SK-N-SH (cell line): ENCODE results near the gene MED8. TPM values are rescaled to one million over a fixed set of nuclear protein-coding genes. Genes with fewer than 3 reads are reported as not detected.

ENCODE experiments used
- CTCF ChIA-PET: fragments of 300-600, 350-600 bp; formaldehyde crosslinking; extraction: SDS; loops from one replicate; lab custom pipeline; 2021; lab: Yijun Ruan, JAX
- POLR2A ChIA-PET: fragments of 350-600 bp; sonication (Branson Sonifier 250); formaldehyde crosslinking; extraction: SDS; loops from one replicate; lab custom pipeline; 2020; ENCODE audit warnings: antibody characterized with exemption, inconsistent platforms; lab: Yijun Ruan, JAX
- DNase-seq: peaks from one replicate; pipeline ENCODE4 v3.0.0; 2012
- H2AFZ ChIP-seq: fragments of 200-600 bp; sonication (generic); 2 replicates; pipeline ENCODE4 v1.8.1; 2016; ENCODE audit warnings: antibody characterized with exemption, mild to moderate bottlenecking, low read depth
- H3F3A ChIP-seq: fragments of 200-600 bp; sonication (generic); replicated peaks from 2 replicates; pipeline ENCODE3; 2016; ENCODE audit warnings: antibody characterized with exemption, mild to moderate bottlenecking; ENCODE audit not compliant: insufficient read depth
- H3K27ac ChIP-seq, 2 experiments: fragments of 200-500 bp in 1 of 2; fragments of 200-600 bp in 1 of 2; sonication (Bioruptor generic) in 1 of 2; sonication (generic), shearing (Covaris generic) in 1 of 2; 2 replicates each; pipeline versions ENCODE4 v1.5.1 to v1.6.1; 2014 to 2016; ENCODE audit warnings: low read depth in 2 of 2, inconsistent platforms in 1 of 2, low read length in 1 of 2, mild to moderate bottlenecking in 1 of 2, mixed read lengths in 1 of 2
- H3K27me3 ChIP-seq: fragments of 200-600 bp; sonication (generic), shearing (Covaris generic); 2 replicates; pipeline ENCODE4 v1.6.1; 2016; ENCODE audit warnings: mixed run types; ENCODE audit not compliant: insufficient read depth
- H3K36me3 ChIP-seq, 2 experiments: fragments of 200-500 bp in 1 of 2; fragments of 200-600 bp in 1 of 2; sonication (Bioruptor generic) in 1 of 2; sonication (generic) in 1 of 2; replicated peaks in 1 of 2; 2 replicates each; pipeline versions ENCODE3 to v1.5.1; 2014 to 2016; ENCODE audit warnings: low read length in 1 of 2, mild to moderate bottlenecking in 1 of 2; ENCODE audit not compliant: insufficient read depth in 2 of 2, control insufficient read depth in 1 of 2
- H3K4me1 ChIP-seq, 2 experiments: fragments of 200-500 bp in 1 of 2; fragments of 200-600 bp in 1 of 2; sonication (Bioruptor generic) in 1 of 2; sonication (generic), shearing (Covaris generic) in 1 of 2; 2 replicates each; pipeline versions ENCODE4 v1.5.1 to v1.6.1; 2014 to 2016; ENCODE audit warnings: low read depth in 1 of 2, low read length in 1 of 2, mixed run types in 1 of 2; ENCODE audit not compliant: insufficient read depth in 2 of 2, control insufficient read depth in 1 of 2
- H3K4me2 ChIP-seq: fragments of 200-600 bp; sonication (generic), shearing (Covaris generic); 2 replicates; pipeline ENCODE4 v1.6.1; 2017; ENCODE audit warnings: mixed run types
- H3K4me3 ChIP-seq, 2 experiments: fragments of 200-500 bp in 1 of 2; fragments of 200-600 bp in 1 of 2; sonication (Bioruptor generic) in 1 of 2; sonication (generic), shearing (Covaris generic) in 1 of 2; 2 replicates each; pipeline versions ENCODE4 v1.5.1 to v1.8.1; 2014 to 2016; ENCODE audit warnings: low read depth in 2 of 2, inconsistent platforms in 1 of 2, low read length in 1 of 2, mild to moderate bottlenecking in 1 of 2, mixed read lengths in 1 of 2, moderate library complexity in 1 of 2
- H3K79me2 ChIP-seq: fragments of 200-600 bp; sonication (generic); 2 replicates; pipeline ENCODE4 v1.8.1; 2017; ENCODE audit warnings: mild to moderate bottlenecking; ENCODE audit not compliant: insufficient read depth
- H3K9ac ChIP-seq: fragments of 200-600 bp; sonication (generic); 2 replicates; pipeline ENCODE4 v1.6.1; 2017; ENCODE audit warnings: mixed run types
- H3K9me2 ChIP-seq: fragments of 200-600 bp; sonication (generic); 2 replicates; pipeline ENCODE4 v1.6.1; 2017; ENCODE audit warnings: mixed run types
- H3K9me3 ChIP-seq: fragments of 200-600 bp; sonication (generic); 2 replicates; pipeline ENCODE4 v1.6.1; 2017; ENCODE audit warnings: mixed run types, mild to moderate bottlenecking, moderate library complexity
- H4K20me1 ChIP-seq: fragments of 200-600 bp; sonication (generic); 2 replicates; pipeline ENCODE4 v1.6.1; 2017; ENCODE audit warnings: mild to moderate bottlenecking, mixed run types; ENCODE audit not compliant: insufficient read depth
- EP300 ChIP-seq, 2 experiments: IDR thresholded peaks; 2 replicates each; pipeline versions ENCODE4 v1.4.0 to v1.6.1; 2012; ENCODE audit warnings: borderline replicate concordance in 1 of 2, low read depth in 1 of 2, low read length in 1 of 2
- EZH2phosphoT487 ChIP-seq: fragments of 200-600 bp; sonication (generic); IDR thresholded peaks from 2 replicates; pipeline ENCODE4 v1.6.1; 2017; ENCODE audit warnings: low read depth, mixed run types, mild to moderate bottlenecking, antibody characterized with exemption, moderate library complexity, borderline replicate concordance
- FOSL2 ChIP-seq: IDR thresholded peaks from 2 replicates; pipeline ENCODE4 v1.4.0; 2012; ENCODE audit warnings: low read depth, mild to moderate bottlenecking, moderate library complexity, borderline replicate concordance
- MEF2A ChIP-seq: IDR thresholded peaks from 2 replicates; pipeline ENCODE4 v1.4.0; 2012; ENCODE audit warnings: low read depth, borderline replicate concordance
- MXI1 ChIP-seq: IDR thresholded peaks from 2 replicates; pipeline ENCODE4 v1.6.1; 2012; ENCODE audit warnings: mild to moderate bottlenecking, low read depth, low read length, improper control_type of control experiment
- NFIC ChIP-seq: IDR thresholded peaks from 2 replicates; pipeline ENCODE4 v1.4.0; 2012; ENCODE audit warnings: borderline replicate concordance
- RCOR1 ChIP-seq: fragments of 150-350 bp; IDR thresholded peaks from 2 replicates; pipeline ENCODE4 v1.6.1; 2017; ENCODE audit warnings: antibody characterized with exemption, low read length
- RXRA ChIP-seq: IDR thresholded peaks from 2 replicates; pipeline ENCODE4 v1.4.0; 2012; ENCODE audit warnings: low read depth, mild to moderate bottlenecking, borderline replicate concordance
- WGBS: methylation state at CpG from one replicate; pipeline ENCODE4 v1.1.6; 2017; ENCODE audit warnings: low lambda C conversion rate; 5-methylcytosine and 5-hydroxymethylcytosine counted together
- polyA plus RNA-seq, 3 experiments: library from polyadenylated mRNA; depleted of rRNA; stranded (reverse); fragments of >200 nt; gene quantifications; 2 replicates each; pipeline ENCODE4 v1.2.3, GENCODE V29; 2012
- TF ChIP-seq, protein P1 (sequence below): fragments of 200-600 bp; sonication (generic); IDR thresholded peaks from 2 replicates; pipeline ENCODE4 v1.6.1; 2017; ENCODE audit warnings: antibody characterized with exemption, mild to moderate bottlenecking, moderate library complexity
- TF ChIP-seq, protein P2 (sequence below): IDR thresholded peaks from 2 replicates; pipeline ENCODE4 v1.4.0; 2012; ENCODE audit warnings: low read depth, borderline replicate concordance
- TF ChIP-seq, protein P3 (sequence below): fragments of 150-350 bp; IDR thresholded peaks from 2 replicates; pipeline ENCODE4 v1.6.1; 2017; ENCODE audit warnings: antibody characterized with exemption, low read length, low read depth, borderline replicate concordance

The MED8 gene
- polyA plus RNA-seq, 1 of the 3 experiments (the other 2 are of a cell fraction), result 33.7 TPM

DNA sequence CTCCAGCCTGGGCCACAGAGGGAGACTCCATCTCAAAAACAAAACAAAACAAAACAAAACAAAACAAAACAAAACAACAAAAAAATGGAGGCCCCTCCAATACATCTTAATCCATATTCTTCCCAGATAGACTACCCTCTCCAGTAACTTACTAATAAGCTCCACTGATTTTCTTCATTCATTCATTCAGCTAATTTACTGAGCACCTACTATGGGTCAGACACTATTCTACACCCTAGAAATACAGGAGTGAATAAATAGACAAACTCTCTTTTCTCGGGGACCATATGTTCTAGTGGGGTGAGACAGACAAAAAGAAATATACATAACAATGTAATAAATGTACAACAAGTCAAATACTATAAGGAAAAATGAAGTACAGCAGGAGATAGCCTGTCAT lies 38.6 kb downstream of the MED8 start:
- Histone ChIP-seq H3K4me3 (no peak overlapping the region), H3K9ac (no peak overlapping the region), H3F3A (peaks cover 10% of the 10 kb centered on the region), H3K79me2 (no peaks in the 10 kb centered on the region), H3K27me3 (no peaks in the 10 kb centered on the region), H3K4me2 (no peak overlapping the region), H3K9me3 (no peaks in the 10 kb centered on the region), H2AFZ (no peak overlapping the region), H4K20me1 (no peaks in the 10 kb centered on the region), H3K9me2 (no peaks in the 10 kb centered on the region), H3K4me1 (peaks cover 12 to 13% of the 10 kb centered on the region in 2 experiments; a peak in 2 of 4 replicates), H3K36me3 (no peaks in the 10 kb centered on the region), H3K27ac (no peak overlapping the region)
- CTCF ChIA-PET, result interaction anchor here (1.1 kb wide), 1 partner anchor 13 kb away, joined by 4 read pairs; no protein-coding TSS in a partner anchor
- 93% methylated on average over 1 of the region's 1 CpG for WGBS
- TF ChIP-seq EZH2phosphoT487 (no peak), MXI1 (no peak), RCOR1 (no peak), MEF2A (no peak), NFIC (no peak), EP300 (IDR thresholded peaks at IDR 0.05; ENCODE audit: borderline replicate concordance in 1 of 2, low read depth in 1 of 2, low read length in 1 of 2) (no peak)
- TF ChIP-seq, protein P1, sequence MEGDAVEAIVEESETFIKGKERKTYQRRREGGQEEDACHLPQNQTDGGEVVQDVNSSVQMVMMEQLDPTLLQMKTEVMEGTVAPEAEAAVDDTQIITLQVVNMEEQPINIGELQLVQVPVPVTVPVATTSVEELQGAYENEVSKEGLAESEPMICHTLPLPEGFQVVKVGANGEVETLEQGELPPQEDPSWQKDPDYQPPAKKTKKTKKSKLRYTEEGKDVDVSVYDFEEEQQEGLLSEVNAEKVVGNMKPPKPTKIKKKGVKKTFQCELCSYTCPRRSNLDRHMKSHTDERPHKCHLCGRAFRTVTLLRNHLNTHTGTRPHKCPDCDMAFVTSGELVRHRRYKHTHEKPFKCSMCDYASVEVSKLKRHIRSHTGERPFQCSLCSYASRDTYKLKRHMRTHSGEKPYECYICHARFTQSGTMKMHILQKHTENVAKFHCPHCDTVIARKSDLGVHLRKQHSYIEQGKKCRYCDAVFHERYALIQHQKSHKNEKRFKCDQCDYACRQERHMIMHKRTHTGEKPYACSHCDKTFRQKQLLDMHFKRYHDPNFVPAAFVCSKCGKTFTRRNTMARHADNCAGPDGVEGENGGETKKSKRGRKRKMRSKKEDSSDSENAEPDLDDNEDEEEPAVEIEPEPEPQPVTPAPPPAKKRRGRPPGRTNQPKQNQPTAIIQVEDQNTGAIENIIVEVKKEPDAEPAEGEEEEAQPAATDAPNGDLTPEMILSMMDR, result no peak
- TF ChIP-seq, protein P2, sequence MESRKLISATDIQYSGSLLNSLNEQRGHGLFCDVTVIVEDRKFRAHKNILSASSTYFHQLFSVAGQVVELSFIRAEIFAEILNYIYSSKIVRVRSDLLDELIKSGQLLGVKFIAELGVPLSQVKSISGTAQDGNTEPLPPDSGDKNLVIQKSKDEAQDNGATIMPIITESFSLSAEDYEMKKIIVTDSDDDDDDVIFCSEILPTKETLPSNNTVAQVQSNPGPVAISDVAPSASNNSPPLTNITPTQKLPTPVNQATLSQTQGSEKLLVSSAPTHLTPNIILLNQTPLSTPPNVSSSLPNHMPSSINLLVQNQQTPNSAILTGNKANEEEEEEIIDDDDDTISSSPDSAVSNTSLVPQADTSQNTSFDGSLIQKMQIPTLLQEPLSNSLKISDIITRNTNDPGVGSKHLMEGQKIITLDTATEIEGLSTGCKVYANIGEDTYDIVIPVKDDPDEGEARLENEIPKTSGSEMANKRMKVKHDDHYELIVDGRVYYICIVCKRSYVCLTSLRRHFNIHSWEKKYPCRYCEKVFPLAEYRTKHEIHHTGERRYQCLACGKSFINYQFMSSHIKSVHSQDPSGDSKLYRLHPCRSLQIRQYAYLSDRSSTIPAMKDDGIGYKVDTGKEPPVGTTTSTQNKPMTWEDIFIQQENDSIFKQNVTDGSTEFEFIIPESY, result no peak
- DNase-seq, result no peak
- POLR2A ChIA-PET, result no interaction called here

DNA sequence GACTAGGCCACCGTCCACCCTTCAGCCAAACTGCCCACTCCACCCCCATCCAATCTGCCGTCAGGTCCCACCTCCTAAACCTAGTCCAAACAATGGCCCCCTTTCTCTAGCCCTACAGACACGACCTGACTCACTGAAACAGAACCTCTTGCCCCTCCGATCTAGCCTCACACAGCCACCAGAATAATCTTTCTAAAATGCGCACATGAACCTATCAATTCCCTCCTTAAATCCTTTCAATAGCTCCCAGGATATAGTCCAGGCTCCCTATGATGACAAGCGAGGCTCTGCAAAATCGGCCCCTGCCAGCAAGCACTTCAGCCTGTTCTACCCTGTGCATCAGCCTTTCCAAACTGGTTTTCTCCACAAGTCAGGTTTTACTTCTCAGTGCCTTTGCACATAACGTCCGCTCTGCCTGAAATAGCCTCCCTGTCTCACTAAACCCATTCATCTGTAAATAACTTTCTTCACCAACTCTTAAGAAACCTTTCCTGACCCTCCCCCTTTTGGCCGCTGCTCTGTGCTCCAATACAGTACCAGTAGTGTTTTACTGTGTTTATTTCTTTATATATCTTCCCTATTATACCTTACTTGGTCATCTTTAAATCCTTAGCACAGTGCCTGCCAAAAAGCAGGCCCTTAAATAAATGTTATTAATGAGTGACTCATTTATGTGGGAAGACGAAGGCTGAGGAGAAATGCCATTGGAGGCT lies 39.9 kb downstream of the MED8 start:
- H3K36me3 ChIP-seq, result no peaks in the 10 kb centered on the region
- H2AFZ ChIP-seq, result peak overlapping the region; percentile 84
- H4K20me1 ChIP-seq, result no peaks in the 10 kb centered on the region
- H3K27me3 ChIP-seq, result no peaks in the 10 kb centered on the region
- no peak for DNase-seq
- no peak overlapping the region for H3K9ac ChIP-seq
- H3K79me2 ChIP-seq, result no peaks in the 10 kb centered on the region
- H3K4me2 ChIP-seq, result peak overlapping the region; percentile 63
- no peaks in the 10 kb centered on the region for H3K9me2 ChIP-seq
- ChIA-PET CTCF (no interaction called here), POLR2A (no interaction called here)
- 54% methylated on average over 11 of the region's 11 CpGs for WGBS
- peak overlapping the region in 1 of 2 experiments; percentile 56; a peak in 2 of 4 replicates for H3K4me3 ChIP-seq
- H3K9me3 ChIP-seq, result no peaks in the 10 kb centered on the region
- H3K27ac ChIP-seq, result peak overlapping the region; percentile 13 to 84; a peak in 1 of 4 replicates
- peaks cover 10% of the 10 kb centered on the region for H3F3A ChIP-seq
- H3K4me1 ChIP-seq, result peaks cover 12 to 13% of the 10 kb centered on the region in 2 experiments; a peak in 2 of 4 replicates
- TF ChIP-seq FOSL2 (peak; percentile 22; the same call in 1 of the 2 replicates), RXRA (no peak)
- TF ChIP-seq, protein P3, sequence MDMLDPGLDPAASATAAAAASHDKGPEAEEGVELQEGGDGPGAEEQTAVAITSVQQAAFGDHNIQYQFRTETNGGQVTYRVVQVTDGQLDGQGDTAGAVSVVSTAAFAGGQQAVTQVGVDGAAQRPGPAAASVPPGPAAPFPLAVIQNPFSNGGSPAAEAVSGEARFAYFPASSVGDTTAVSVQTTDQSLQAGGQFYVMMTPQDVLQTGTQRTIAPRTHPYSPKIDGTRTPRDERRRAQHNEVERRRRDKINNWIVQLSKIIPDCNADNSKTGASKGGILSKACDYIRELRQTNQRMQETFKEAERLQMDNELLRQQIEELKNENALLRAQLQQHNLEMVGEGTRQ, result no peak
- TF ChIP-seq, all 33 proteins: peak for 1
